ENCODE results near the gene SH3RF3.

Gene SH3RF3

DNA sequence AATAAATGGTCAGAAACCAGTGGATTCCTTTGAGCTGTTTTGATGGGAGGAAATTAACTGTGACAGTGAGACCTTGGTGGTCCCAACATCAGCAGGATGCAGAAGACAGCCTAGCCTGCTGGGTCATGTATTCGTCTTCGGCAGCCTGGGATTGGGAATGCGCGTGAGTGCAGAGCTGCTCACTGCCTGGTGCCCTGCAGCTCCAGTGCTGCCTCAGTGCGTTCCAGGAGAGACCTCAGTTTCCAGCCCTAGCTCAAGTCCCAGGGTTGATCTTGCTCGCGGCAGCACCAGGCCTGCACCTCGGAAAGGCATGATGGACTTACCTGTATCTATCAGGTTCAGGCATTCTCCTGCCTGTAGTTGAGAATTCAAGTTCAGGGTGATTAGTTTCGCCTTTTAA, 203.9 kb downstream of the SH3RF3 start:
- Mint-ChIP-seq H3K4me1 (peaks cover 56% of the 10 kb centered on the region), H3K27me3 (ENCODE audit: low read depth, poor library complexity) (peaks cover 3% of the 10 kb centered on the region), H3K36me3 (ENCODE audit: low read depth) (peaks cover 16% of the 10 kb centered on the region), H3K4me3 (no peak overlapping the region), H3K27ac (no peak overlapping the region), H3K9me3 (peaks cover 13% of the 10 kb centered on the region)
- no peak for DNase-seq
- TF ChIP-seq, protein P1, sequence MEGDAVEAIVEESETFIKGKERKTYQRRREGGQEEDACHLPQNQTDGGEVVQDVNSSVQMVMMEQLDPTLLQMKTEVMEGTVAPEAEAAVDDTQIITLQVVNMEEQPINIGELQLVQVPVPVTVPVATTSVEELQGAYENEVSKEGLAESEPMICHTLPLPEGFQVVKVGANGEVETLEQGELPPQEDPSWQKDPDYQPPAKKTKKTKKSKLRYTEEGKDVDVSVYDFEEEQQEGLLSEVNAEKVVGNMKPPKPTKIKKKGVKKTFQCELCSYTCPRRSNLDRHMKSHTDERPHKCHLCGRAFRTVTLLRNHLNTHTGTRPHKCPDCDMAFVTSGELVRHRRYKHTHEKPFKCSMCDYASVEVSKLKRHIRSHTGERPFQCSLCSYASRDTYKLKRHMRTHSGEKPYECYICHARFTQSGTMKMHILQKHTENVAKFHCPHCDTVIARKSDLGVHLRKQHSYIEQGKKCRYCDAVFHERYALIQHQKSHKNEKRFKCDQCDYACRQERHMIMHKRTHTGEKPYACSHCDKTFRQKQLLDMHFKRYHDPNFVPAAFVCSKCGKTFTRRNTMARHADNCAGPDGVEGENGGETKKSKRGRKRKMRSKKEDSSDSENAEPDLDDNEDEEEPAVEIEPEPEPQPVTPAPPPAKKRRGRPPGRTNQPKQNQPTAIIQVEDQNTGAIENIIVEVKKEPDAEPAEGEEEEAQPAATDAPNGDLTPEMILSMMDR (IDR thresholded peaks at IDR 0.05), result no peak

DNA sequence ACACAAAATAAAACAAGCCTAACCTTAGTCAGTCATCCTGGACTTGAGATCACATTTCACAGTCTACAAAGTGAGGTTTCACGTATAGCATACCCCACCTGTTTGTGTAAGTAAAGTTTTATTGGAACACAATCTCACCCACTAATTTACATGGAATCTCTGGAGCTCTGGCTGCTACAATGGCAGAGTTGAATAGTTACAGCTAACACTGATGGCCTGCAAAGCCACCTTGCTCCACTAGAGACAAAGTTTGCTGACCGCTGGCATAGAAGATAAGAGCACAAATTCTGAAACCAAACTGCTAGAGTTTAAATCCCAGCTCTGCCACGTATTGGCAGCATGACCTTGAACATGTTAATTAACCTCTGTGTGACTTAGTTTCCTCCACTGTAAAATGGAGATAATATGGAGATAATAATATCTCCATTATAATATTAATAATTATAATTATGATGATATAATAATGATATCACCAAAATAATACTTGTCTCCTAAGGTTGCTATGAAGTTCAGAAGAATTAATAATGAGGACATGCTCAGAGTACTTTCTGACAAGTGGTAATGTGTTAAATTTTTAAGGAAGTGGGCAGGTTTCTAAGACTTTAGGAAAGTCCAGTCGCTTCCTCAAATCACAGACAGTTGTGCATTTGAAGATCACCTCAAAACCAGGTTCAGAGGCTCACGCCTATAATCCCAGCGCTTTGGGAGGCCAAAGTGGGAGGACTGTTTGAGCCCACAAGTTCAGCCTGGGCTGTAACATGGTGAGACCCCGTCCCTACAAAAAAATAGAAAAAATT, 204.6 kb downstream of the SH3RF3 start:
- TF ChIP-seq, protein P1 (IDR thresholded peaks at IDR 0.05), result no peak
- peaks cover 16% of the 10 kb centered on the region for H3K36me3 Mint-ChIP-seq (ENCODE audit: low read depth)
- H3K27me3 Mint-ChIP-seq (ENCODE audit: low read depth, poor library complexity), result peaks cover 4% of the 10 kb centered on the region
- no peak overlapping the region for H3K4me3 Mint-ChIP-seq
- no peak overlapping the region for H3K27ac Mint-ChIP-seq
- DNase-seq, result no peak
- peaks cover 12% of the 10 kb centered on the region for H3K9me3 Mint-ChIP-seq
- H3K4me1 Mint-ChIP-seq, result peaks cover 56% of the 10 kb centered on the region

GRCh38 chr2:109335631-109336176, 206.7 kb downstream of the SH3RF3 start:
- Mint-ChIP-seq H3K27ac (peak overlapping the region; percentile 77), H3K27me3 (ENCODE audit: low read depth, poor library complexity) (peaks cover 9% of the 10 kb centered on the region), H3K9me3 (peaks cover 21% of the 10 kb centered on the region), H3K4me1 (peaks cover 49% of the 10 kb centered on the region), H3K36me3 (ENCODE audit: low read depth) (peaks cover 23% of the 10 kb centered on the region), H3K4me3 (no peak overlapping the region)
- DNase-seq, result no peak
- TF ChIP-seq, protein P1 (IDR thresholded peaks at IDR 0.05), result no peak

- Mint-ChIP-seq H3K4me3 (no peak overlapping the region), H3K9me3 (peaks cover 24% of the 10 kb centered on the region), H3K27ac (no peak overlapping the region), H3K36me3 (ENCODE audit: low read depth) (peaks cover 24% of the 10 kb centered on the region), H3K4me1 (peaks cover 51% of the 10 kb centered on the region), H3K27me3 (ENCODE audit: low read depth, poor library complexity) (peaks cover 9% of the 10 kb centered on the region)
- TF ChIP-seq, protein P1 (IDR thresholded peaks at IDR 0.05), result no peak
- no peak for DNase-seq
Measured at GRCh38 chr2:109336296-109336695, 207.3 kb downstream of the SH3RF3 start.

- peaks cover 54% of the 10 kb centered on the region for H3K4me1 Mint-ChIP-seq
- no peak overlapping the region for H3K27ac Mint-ChIP-seq
- peaks cover 10% of the 10 kb centered on the region for H3K27me3 Mint-ChIP-seq (ENCODE audit: low read depth, poor library complexity)
- H3K9me3 Mint-ChIP-seq, result peaks cover 24% of the 10 kb centered on the region
- no peak for DNase-seq
- no peak overlapping the region for H3K4me3 Mint-ChIP-seq
- TF ChIP-seq, protein P1 (IDR thresholded peaks at IDR 0.05), result no peak
- peaks cover 24% of the 10 kb centered on the region for H3K36me3 Mint-ChIP-seq (ENCODE audit: low read depth)
Measured at GRCh38 chr2:109337221-109337620, 208.2 kb downstream of the SH3RF3 start.
